ENCODE results near the gene SLC24A3.

DNA sequence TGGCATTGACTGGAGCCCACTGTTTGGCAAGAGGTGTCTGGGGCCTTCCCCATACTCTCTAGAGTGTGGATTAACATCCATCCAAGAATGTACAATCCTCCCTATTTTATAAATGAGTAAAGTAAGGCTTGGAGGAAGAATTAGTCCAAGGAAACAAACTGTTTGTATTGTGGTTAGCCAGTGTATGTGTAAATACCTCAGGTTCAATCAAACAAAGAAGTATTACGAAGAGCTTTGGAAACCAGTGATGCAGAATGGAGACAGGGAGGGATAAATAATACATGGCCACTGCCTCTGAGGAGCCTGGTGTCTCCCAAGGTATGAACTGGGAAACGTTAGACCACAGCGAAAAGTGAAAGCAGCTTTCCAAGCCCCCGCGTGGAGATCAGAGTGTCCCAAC is 319.0 kb downstream of the SLC24A3 start:
- TF ChIP-seq POLR2A (IDR thresholded peaks at IDR 0.05), result no peak
- TF ChIP-seq, protein P1, sequence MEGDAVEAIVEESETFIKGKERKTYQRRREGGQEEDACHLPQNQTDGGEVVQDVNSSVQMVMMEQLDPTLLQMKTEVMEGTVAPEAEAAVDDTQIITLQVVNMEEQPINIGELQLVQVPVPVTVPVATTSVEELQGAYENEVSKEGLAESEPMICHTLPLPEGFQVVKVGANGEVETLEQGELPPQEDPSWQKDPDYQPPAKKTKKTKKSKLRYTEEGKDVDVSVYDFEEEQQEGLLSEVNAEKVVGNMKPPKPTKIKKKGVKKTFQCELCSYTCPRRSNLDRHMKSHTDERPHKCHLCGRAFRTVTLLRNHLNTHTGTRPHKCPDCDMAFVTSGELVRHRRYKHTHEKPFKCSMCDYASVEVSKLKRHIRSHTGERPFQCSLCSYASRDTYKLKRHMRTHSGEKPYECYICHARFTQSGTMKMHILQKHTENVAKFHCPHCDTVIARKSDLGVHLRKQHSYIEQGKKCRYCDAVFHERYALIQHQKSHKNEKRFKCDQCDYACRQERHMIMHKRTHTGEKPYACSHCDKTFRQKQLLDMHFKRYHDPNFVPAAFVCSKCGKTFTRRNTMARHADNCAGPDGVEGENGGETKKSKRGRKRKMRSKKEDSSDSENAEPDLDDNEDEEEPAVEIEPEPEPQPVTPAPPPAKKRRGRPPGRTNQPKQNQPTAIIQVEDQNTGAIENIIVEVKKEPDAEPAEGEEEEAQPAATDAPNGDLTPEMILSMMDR (IDR thresholded peaks at IDR 0.05), result no peak

All from heart left ventricle (tissue), 13 donors.